ENCODE data around the gene SLAMF9.

DNA sequence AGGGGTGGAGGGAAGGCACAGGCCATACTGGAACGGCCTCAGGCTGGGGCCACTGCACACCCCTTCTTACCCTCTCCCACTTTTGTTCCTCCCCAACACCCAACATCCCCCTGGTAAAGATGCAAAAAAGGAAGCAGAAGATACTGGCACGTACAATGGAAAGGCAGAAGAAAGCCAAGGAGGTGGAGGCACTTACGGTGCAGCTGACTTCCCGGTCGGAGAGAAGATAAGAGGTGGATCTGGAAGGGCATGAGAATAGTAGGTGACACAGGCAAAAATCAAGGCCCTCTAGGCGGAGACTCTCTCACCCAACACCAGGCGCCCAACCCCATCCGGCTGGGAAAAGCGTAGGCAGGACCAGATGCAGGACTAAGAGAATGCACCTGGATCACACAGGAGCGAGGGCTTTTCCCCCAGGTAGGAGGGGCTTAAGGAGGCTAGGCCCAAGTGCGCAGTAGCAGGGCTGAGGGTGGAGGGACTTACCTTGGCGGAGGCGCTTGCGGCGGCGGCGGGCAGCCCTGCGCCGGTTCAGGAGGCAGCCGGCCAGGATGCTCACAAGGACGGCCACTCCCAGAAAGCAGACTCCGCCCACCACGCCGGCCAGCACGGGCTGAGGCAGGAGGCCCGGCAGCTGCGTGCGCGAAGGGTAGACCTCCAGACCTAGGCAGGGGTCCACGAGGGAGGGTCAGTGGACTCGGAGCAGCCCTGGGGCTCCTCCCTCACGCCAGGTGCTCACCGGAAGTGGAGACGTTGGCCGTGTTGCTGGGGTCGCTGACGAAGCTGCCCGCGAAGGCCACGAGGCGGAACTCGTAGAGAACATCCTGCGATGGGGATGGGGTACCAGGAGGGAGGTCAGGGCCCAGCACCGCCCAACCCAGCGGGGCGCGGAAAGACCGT is 24.6 kb downstream of the SLAMF9 start:
- TF ChIP-seq CTCF (IDR thresholded peaks at IDR 0.05) (no peak), POLR2A (IDR thresholded peaks at IDR 0.05) (no peak)

All from right lobe of liver (tissue), 4 donors.